CD4-positive, alpha-beta T cell treated with Interleukin-2 at 100 ng/mL for 4 hours (primary cell): ENCODE results near the gene ZNF322.

Source experiments
- DNase-seq: peaks from one replicate; pipeline ENCODE4 v3.0.0-alpha.2; 2020; ENCODE audit warnings: low spot score

The ZNF322 gene

GRCh38 chr6:26588965-26589364 lies 70.6 kb downstream of the ZNF322 start:
- no peak for DNase-seq
